Diencephalon (tissue), 1 donor: ENCODE data around the gene TBCK. TPM values are rescaled to one million over a fixed set of nuclear protein-coding genes. Genes with fewer than 3 reads are reported as not detected.

ENCODE experiments used
- total RNA-seq: library from RNA; depleted of rRNA; stranded (reverse); fragments of >200 nt; gene quantifications from one replicate; pipeline ENCODE4 v1.2.3, GENCODE V29; 2014

Gene TBCK
- total RNA-seq: 85.6 TPM

DNA sequence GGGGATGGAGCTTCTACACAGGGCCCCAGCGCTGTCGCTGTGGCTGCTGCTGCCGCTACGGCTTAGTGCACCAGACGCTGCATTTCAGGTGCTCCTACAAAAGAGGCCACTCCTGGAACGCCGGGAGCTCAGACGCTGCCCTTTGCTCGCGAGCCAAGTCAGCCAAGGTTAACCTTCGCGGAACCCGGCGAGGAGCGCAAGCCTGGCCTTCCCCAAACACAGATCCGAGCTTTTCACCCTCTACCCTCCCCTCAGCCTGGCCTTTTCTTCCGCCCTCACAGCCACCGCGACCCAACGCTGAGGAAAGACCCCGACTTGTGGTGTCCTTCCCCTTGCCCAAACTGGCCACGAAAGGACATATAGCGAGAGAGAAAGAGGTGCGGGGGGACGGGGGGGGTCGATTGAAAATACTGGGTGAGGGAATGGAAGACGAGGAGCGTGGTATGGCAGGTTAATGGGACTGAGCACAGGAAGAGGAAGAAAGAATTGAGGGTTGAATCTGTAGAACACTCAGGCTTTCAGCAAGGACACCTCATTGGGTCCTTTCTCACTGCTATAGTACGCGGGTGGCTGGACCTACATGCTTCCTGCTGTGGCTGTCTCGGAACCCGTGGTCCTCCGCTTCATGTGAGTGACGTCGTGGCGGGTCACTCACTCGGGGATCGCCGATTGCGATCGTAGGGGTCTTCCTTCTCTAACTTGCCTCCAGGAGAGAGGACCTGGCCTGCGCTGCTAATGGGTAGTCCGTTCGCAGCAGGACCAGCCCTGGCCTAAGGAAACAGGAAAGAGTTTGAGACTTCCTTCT is at the start of gene TBCK, which contains the start of gene AIMP1:
Gene TBCK, minus strand, starts transcription at position 242 of the 805 bp plus-strand sequence. CDS start 7,249 bp downstream, outside the sequence.
Gene AIMP1, plus strand, starts transcription at position 583 of the 805 bp plus-strand sequence. CDS start 8,460 bp downstream, outside the sequence.

Other genes with a start within 250 kb of the TBCK start
- 30.2 TPM for gene AIMP1, start 341 bp upstream of the TBCK start, total RNA-seq
- gene GIMD1, start 52.6 kb upstream of the TBCK start, total RNA-seq: not detected